ENCODE results near the gene GKN1.

DNA sequence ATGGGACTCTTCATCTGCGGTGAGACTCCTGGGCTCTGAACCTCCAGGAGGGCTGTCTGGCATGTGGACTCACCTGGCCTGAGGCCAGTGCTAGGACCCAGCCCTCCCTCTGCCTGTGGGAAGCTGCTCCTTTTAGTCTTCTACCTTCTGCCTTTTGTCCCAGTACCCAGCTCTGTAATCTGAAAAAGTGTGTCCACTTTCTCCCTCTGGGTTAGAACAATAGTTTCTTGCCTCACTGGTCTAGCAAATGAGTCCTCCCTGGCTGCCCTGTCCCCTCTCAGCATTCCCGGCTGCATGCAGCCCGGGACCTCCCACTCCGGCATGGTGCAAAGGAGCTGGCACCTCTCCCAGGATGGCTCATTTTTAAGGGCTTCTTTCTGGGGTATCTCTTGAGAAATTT, 47.6 kb upstream of the GKN1 start:
- TF ChIP-seq, protein P1, sequence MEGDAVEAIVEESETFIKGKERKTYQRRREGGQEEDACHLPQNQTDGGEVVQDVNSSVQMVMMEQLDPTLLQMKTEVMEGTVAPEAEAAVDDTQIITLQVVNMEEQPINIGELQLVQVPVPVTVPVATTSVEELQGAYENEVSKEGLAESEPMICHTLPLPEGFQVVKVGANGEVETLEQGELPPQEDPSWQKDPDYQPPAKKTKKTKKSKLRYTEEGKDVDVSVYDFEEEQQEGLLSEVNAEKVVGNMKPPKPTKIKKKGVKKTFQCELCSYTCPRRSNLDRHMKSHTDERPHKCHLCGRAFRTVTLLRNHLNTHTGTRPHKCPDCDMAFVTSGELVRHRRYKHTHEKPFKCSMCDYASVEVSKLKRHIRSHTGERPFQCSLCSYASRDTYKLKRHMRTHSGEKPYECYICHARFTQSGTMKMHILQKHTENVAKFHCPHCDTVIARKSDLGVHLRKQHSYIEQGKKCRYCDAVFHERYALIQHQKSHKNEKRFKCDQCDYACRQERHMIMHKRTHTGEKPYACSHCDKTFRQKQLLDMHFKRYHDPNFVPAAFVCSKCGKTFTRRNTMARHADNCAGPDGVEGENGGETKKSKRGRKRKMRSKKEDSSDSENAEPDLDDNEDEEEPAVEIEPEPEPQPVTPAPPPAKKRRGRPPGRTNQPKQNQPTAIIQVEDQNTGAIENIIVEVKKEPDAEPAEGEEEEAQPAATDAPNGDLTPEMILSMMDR (IDR thresholded peaks at IDR 0.05; ENCODE audit: extremely low read depth in 1 of 2, insufficient read depth in 1 of 2, low read depth in 1 of 2, low read length in 2 of 2): no peak
- no peak for TF ChIP-seq EZH2 (IDR thresholded peaks at IDR 0.05; ENCODE audit: borderline replicate concordance, low read depth, low read length, severe bottlenecking)
- no peak for TF ChIP-seq POLR2AphosphoS5 (IDR thresholded peaks at IDR 0.05; ENCODE audit: insufficient read depth, low read depth, low read length)
- TF ChIP-seq POLR2A (IDR thresholded peaks at IDR 0.05; ENCODE audit: low read depth, low read length): no peak
- TF ChIP-seq, protein P2, sequence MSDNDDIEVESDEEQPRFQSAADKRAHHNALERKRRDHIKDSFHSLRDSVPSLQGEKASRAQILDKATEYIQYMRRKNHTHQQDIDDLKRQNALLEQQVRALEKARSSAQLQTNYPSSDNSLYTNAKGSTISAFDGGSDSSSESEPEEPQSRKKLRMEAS (IDR thresholded peaks at IDR 0.05; ENCODE audit: insufficient read depth, insufficient read length): no peak
- TF ChIP-seq FOS (IDR thresholded peaks at IDR 0.05; ENCODE audit: borderline replicate concordance, insufficient read depth, low read length): no peak

Measured in endothelial cell of umbilical vein (primary cell).